ENCODE results near the gene BPIFB1.

GRCh38 chr20:33296206-33296605, 13.2 kb downstream of the BPIFB1 start:
- TF ChIP-seq TAF1 (IDR thresholded peaks at IDR 0.05; ENCODE audit: low read depth, low read length) (no peak), BRCA1 (IDR thresholded peaks at IDR 0.05; ENCODE audit: low read depth, low read length) (no peak), CTCF (IDR thresholded peaks at IDR 0.05; ENCODE audit: control extremely low read depth in 1 of 3, insufficient read depth in 1 of 3, low read depth in 1 of 3, low read length in 3 of 3) (no peak), GABPA (IDR thresholded peaks at IDR 0.05; ENCODE audit: borderline replicate concordance, insufficient read depth, low read length) (no peak), RNF2 (IDR thresholded peaks at IDR 0.05; ENCODE audit: borderline replicate concordance, low read depth, low read length, missing control alignments, poor library complexity, severe bottlenecking) (no peak), SP1 (IDR thresholded peaks at IDR 0.05; ENCODE audit: low read depth, low read length) (no peak), POLR2A (IDR thresholded peaks at IDR 0.05; ENCODE audit: control extremely low read depth in 1 of 2, low read depth in 2 of 2, low read length in 2 of 2) (no peak), MAFK (IDR thresholded peaks at IDR 0.05; ENCODE audit: low read depth, low read length) (no peak), POLR2AphosphoS5 (IDR thresholded peaks at IDR 0.05; ENCODE audit: low read depth, low read length) (no peak)

All from H1 (cell line).